PC-3 (cell line): Measurements from ENCODE around the gene ST6GALNAC3. TPM values are rescaled to one million over a fixed set of nuclear protein-coding genes. Genes with fewer than 3 reads are reported as not detected.

Experiments used
- ATAC-seq: fragments of 200-7000 bp; cut with Tn5 transposase; 2 replicates; pipeline ENCODE4 v1.9.1; 2020; ENCODE audit warnings: mild to moderate bottlenecking, moderate library complexity
- BruUV-seq: library from RNA; stranded (reverse); fragments of 400-500 nt; replicated peaks from 2 replicates; lab custom pipeline; 2021; lab: Mats Ljungman, UMichigan
- CTCF ChIA-PET: fragments of 300-600 bp; sonication (Branson Sonifier 250); formaldehyde crosslinking; loops from one replicate; lab custom pipeline; 2022; ENCODE audit warnings: antibody characterized with exemption; lab: Charles Lee
- POLR2A ChIA-PET: fragments of 300-600 bp; sonication (Branson Sonifier 250); formaldehyde crosslinking; loops from one replicate; lab custom pipeline; 2022; ENCODE audit warnings: antibody characterized with exemption; ENCODE audit not compliant: unreplicated experiment; lab: Charles Lee
- DNase-seq: peaks from one replicate; pipeline ENCODE4 v3.0.0-alpha.2; 2015
- H2AFZ ChIP-seq: fragments of 300-600 bp; sonication (generic); 2 replicates; pipeline ENCODE4 v1.6.0; 2016; ENCODE audit warnings: antibody characterized with exemption, low read length
- H3F3A ChIP-seq: fragments of 300-600 bp; sonication (generic); one replicate; pipeline ENCODE4 v1.6.0; 2017; ENCODE audit warnings: antibody characterized with exemption, low read length, control low read depth, mild to moderate bottlenecking; ENCODE audit not compliant: unreplicated experiment
- H3K27ac ChIP-seq: fragments of 300-600 bp; sonication (generic); 2 replicates; pipeline ENCODE4 v1.5.1; 2016; ENCODE audit warnings: mild to moderate bottlenecking, low read length
- H3K27me3 ChIP-seq: fragments of 300-600 bp; sonication (generic); 2 replicates; pipeline ENCODE4 v1.6.1; 2016; ENCODE audit warnings: low read length, mixed read lengths
- H3K36me3 ChIP-seq: fragments of 300-600 bp; sonication (generic); 2 replicates; pipeline ENCODE4 v1.6.1; 2016; ENCODE audit warnings: low read depth, mixed run types, low read length, mixed read lengths
- H3K4me1 ChIP-seq: fragments of 300-600 bp; sonication (generic); 2 replicates; pipeline ENCODE4 v1.5.1; 2016; ENCODE audit warnings: low read length; ENCODE audit not compliant: insufficient read depth
- H3K4me2 ChIP-seq: fragments of 300-600 bp; sonication (generic); 2 replicates; pipeline ENCODE4 v1.6.0; 2016; ENCODE audit warnings: low read length
- H3K4me3 ChIP-seq: fragments of 300-600 bp; sonication (generic); 2 replicates; pipeline ENCODE4 v1.5.1; 2016; ENCODE audit warnings: mild to moderate bottlenecking, low read length, mixed read lengths
- H3K79me2 ChIP-seq: fragments of 300-600 bp; sonication (generic); 2 replicates; pipeline ENCODE4 v1.6.1; 2017; ENCODE audit warnings: low read length, mixed read lengths
- H3K9ac ChIP-seq: fragments of 300-600 bp; sonication (generic); 2 replicates; pipeline ENCODE4 v1.6.0; 2016; ENCODE audit warnings: mild to moderate bottlenecking, low read length
- H3K9me2 ChIP-seq: fragments of 300-600 bp; sonication (generic); replicated peaks from 2 replicates; pipeline ENCODE4 v1.6.1; 2016; ENCODE audit warnings: mixed run types, low read length, mixed read lengths
- H3K9me3 ChIP-seq: fragments of 300-600 bp; sonication (generic); 2 replicates; pipeline ENCODE4 v1.6.1; 2016; ENCODE audit warnings: low read length, mixed read lengths
- H4K20me1 ChIP-seq: fragments of 300-600 bp; sonication (generic); 2 replicates; pipeline ENCODE4 v1.6.1; 2016; ENCODE audit warnings: low read length, mixed read lengths
- EZH2 ChIP-seq: fragments of 300-600 bp; sonication (generic); IDR thresholded peaks from one replicate; pipeline ENCODE4 v1.6.1; 2017; ENCODE audit warnings: antibody characterized with exemption, mild to moderate bottlenecking, low read length; ENCODE audit not compliant: unreplicated experiment
- EZH2phosphoT487 ChIP-seq: fragments of 300-600 bp; sonication (generic); IDR thresholded peaks from 2 replicates; pipeline ENCODE4 v1.6.1; 2018; ENCODE audit warnings: mild to moderate bottlenecking, antibody characterized with exemption, low read length, borderline replicate concordance
- intact Hi-C: fragments of 100-400 bp; cut with micrococcal nuclease; formaldehyde crosslinking; loops from 2 replicates; pipeline ENCODE4 v1.9.0; 2023
- total RNA-seq: library from RNA; depleted of rRNA; stranded (reverse); fragments of >200 nt; gene quantifications from 2 replicates; pipeline ENCODE4 v1.2.3, GENCODE V29; 2014
- TF ChIP-seq, protein P1 (sequence below): fragments of 300-600 bp; sonication (generic); conservative IDR thresholded peaks from 2 replicates; pipeline ENCODE4 v1.5.1; 2017; ENCODE audit warnings: antibody characterized with exemption, low read depth, mild to moderate bottlenecking, low read length

ST6GALNAC3 gene
- total RNA-seq, 1 experiment from 2014 or later, result not detected

DNA sequence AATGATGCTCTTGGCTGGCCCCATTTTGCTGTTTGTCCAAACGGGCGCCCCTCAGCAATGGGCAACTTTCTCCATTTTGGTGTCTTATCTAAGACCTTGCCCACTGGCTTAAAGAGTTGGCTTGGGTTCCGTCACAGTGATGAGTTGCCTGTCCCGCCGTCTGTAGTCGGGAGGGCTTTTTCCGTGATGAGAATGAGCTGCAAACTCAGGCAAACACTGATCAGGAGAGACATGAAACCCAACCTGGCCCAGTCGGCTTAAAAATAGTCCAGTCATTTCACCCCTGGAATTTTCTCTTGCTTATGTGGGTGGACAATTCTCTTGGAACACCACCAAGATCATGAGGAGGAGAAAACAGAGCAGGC is 79.3 kb downstream of the ST6GALNAC3 start:
- Histone ChIP-seq H3K9me2 (no peaks in the 10 kb centered on the region), H3K9ac (no peak overlapping the region), H4K20me1 (no peaks in the 10 kb centered on the region), H3K27me3 (peaks cover 42% of the 10 kb centered on the region), H3K4me1 (peaks cover 5% of the 10 kb centered on the region; the same call in 1 of the 2 replicates), H3F3A (no peaks in the 10 kb centered on the region), H3K36me3 (no peaks in the 10 kb centered on the region), H3K79me2 (no peaks in the 10 kb centered on the region), H3K9me3 (no peaks in the 10 kb centered on the region), H3K27ac (no peak overlapping the region), H2AFZ (peak overlapping the region; percentile 97; the same call in 1 of the 2 replicates), H3K4me2 (peak overlapping the region; percentile 94; the same call in 1 of the 2 replicates), H3K4me3 (no peak overlapping the region)
- ATAC-seq (no peak), DNase-seq (no peak)
- intact Hi-C loops, result loop anchor here (1.0 to 10.0 kb wide), 5 partner anchors 119 to 989 kb away; no protein-coding TSS in a partner anchor
- TF ChIP-seq EZH2 (no peak), EZH2phosphoT487 (no peak)
- TF ChIP-seq, protein P1, sequence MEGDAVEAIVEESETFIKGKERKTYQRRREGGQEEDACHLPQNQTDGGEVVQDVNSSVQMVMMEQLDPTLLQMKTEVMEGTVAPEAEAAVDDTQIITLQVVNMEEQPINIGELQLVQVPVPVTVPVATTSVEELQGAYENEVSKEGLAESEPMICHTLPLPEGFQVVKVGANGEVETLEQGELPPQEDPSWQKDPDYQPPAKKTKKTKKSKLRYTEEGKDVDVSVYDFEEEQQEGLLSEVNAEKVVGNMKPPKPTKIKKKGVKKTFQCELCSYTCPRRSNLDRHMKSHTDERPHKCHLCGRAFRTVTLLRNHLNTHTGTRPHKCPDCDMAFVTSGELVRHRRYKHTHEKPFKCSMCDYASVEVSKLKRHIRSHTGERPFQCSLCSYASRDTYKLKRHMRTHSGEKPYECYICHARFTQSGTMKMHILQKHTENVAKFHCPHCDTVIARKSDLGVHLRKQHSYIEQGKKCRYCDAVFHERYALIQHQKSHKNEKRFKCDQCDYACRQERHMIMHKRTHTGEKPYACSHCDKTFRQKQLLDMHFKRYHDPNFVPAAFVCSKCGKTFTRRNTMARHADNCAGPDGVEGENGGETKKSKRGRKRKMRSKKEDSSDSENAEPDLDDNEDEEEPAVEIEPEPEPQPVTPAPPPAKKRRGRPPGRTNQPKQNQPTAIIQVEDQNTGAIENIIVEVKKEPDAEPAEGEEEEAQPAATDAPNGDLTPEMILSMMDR, result no peak
- ChIA-PET CTCF (no interaction called here), POLR2A (no interaction called here)
- BruUV-seq, result no TSS peak

DNA sequence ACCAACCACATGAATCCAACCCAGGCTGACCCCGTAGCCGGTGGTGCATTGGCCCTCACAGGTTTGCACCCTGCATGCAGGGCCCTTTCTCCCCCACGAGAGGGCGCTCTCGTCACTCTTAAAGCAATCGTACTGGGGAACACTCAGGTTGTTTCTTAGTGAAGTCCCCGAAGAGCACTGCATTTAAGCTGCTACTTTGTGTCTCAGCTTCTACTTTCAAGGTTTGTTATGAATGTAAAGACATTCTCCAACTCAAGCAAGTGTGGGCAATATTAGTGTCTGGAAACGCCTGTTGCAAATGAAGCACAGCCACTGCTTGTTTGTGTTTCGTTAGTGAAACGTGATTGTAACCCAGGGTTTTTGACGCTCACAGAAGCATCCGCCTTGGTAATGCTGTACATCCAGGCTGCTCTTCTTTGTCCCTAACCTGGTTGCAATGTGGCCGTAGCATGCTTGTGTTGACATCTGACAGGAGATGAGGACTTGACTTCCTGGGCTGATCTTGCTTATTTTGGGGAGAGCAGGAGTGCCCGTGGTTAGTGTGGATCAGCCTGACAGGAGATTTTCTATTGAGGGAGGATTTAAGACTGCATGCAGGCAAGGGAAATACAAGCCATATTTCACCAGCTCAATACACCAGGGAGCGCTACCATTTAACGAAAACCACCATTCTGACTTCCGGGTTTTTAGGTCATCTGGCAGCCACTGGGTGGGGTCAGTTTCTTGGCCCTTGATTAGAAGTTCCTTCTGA is 79.8 kb downstream of the ST6GALNAC3 start:
- peak overlapping the region; percentile 65 for H3K4me3 ChIP-seq
- peak; percentile 96 for ATAC-seq
- no peaks in the 10 kb centered on the region for H4K20me1 ChIP-seq
- ChIA-PET POLR2A (interaction anchor here (0.7 kb wide), 1 partner anchor 806 kb away, joined by 3 read pairs; no protein-coding TSS in a partner anchor), CTCF (interaction anchor here (0.6 kb wide), 1 partner anchor 120 kb away, joined by 4 read pairs; no protein-coding TSS in a partner anchor)
- no peak overlapping the region for H3K27ac ChIP-seq
- no peaks in the 10 kb centered on the region for H3F3A ChIP-seq
- no peaks in the 10 kb centered on the region for H3K79me2 ChIP-seq
- intact Hi-C loops, result loop anchor here (1.0 to 10.0 kb wide), 5 partner anchors 120 to 989 kb away; no protein-coding TSS in a partner anchor
- H3K27me3 ChIP-seq, result peaks cover 40% of the 10 kb centered on the region
- no peaks in the 10 kb centered on the region for H3K36me3 ChIP-seq
- BruUV-seq, result no TSS peak
- H2AFZ ChIP-seq, result peak overlapping the region; percentile 97
- H3K4me2 ChIP-seq, result peak overlapping the region; percentile 94
- H3K9me2 ChIP-seq, result no peaks in the 10 kb centered on the region
- no peak overlapping the region for H3K9ac ChIP-seq
- H3K4me1 ChIP-seq, result peaks cover 5% of the 10 kb centered on the region; the same call in 1 of the 2 replicates
- no peaks in the 10 kb centered on the region for H3K9me3 ChIP-seq
- no peak for TF ChIP-seq EZH2
- TF ChIP-seq, protein P1, result peak; percentile 96
- peak; percentile 80 for DNase-seq

DNA sequence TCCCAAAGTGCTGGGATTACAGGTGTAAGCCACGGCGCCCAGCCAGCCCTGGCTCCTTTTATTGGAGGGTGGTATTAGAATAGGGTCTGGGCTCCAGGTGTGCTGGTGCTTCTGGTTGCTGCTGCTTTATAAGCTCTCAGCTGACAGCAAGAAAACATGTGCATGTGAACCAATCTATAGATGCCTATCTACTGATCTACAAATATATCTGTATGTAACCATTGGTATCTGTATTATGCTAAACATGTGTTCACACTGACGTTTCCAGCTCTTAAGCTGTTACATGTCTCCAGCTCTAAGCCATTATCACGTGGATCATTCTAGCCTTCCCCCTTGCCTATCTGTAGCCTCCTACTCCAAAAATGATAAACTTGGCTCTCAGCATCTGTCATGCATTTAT is 82.4 kb downstream of the ST6GALNAC3 start:
- no peaks in the 10 kb centered on the region for H3K9me2 ChIP-seq
- H3K4me3 ChIP-seq, result no peak overlapping the region
- H3F3A ChIP-seq, result no peaks in the 10 kb centered on the region
- H3K9me3 ChIP-seq, result no peaks in the 10 kb centered on the region
- no TSS peak for BruUV-seq
- H3K36me3 ChIP-seq, result no peaks in the 10 kb centered on the region
- H3K4me1 ChIP-seq, result peaks cover 5% of the 10 kb centered on the region; the same call in 1 of the 2 replicates
- H2AFZ ChIP-seq, result no peak overlapping the region
- intact Hi-C loops, result loop anchor here (10.0 kb wide), 2 partner anchors 122 to 748 kb away; no protein-coding TSS in a partner anchor
- no peaks in the 10 kb centered on the region for H3K79me2 ChIP-seq
- no peak overlapping the region for H3K27ac ChIP-seq
- no peak overlapping the region for H3K4me2 ChIP-seq
- TF ChIP-seq EZH2phosphoT487 (no peak), EZH2 (no peak)
- TF ChIP-seq, protein P1, result no peak
- DNase-seq (no peak), ATAC-seq (no peak)
- ChIA-PET CTCF (no interaction called here), POLR2A (no interaction called here)
- H3K27me3 ChIP-seq, result peaks cover 31% of the 10 kb centered on the region
- H3K9ac ChIP-seq, result no peak overlapping the region
- H4K20me1 ChIP-seq, result no peaks in the 10 kb centered on the region
